GM18526 (cell line): ENCODE measurements around the gene RGS5.

Experiments
- POLR2A ChIP-seq: IDR thresholded peaks from 3 replicates; pipeline ENCODE4 v1.6.1; 2011; ENCODE audit not compliant: insufficient read length; ENCODE audit errors: extremely low read depth

The RGS5 gene

GRCh38 chr1:163130225-163130856 lies 72.4 kb downstream of the RGS5 start:
- TF ChIP-seq POLR2A: no peak

GRCh38 chr1:163128282-163128681 lies 74.4 kb downstream of the RGS5 start:
- TF ChIP-seq POLR2A: no peak

GRCh38 chr1:163124812-163125211 lies 77.9 kb downstream of the RGS5 start:
- TF ChIP-seq POLR2A: no peak

- no peak for TF ChIP-seq POLR2A
Observed at GRCh38 chr1:163120372-163120771, 82.3 kb downstream of the RGS5 start.

- no peak for TF ChIP-seq POLR2A
Observed at GRCh38 chr1:163119707-163120106, 83.0 kb downstream of the RGS5 start.

GRCh38 chr1:163115887-163116286 lies 86.8 kb downstream of the RGS5 start:
- no peak for TF ChIP-seq POLR2A

GRCh38 chr1:163107655-163108054 lies 95.1 kb downstream of the RGS5 start:
- no peak for TF ChIP-seq POLR2A

GRCh38 chr1:163106364-163106987 lies 96.2 kb downstream of the RGS5 start:
- TF ChIP-seq POLR2A: no peak

- no peak for TF ChIP-seq POLR2A
Observed at GRCh38 chr1:163104385-163105099, 98.2 kb downstream of the RGS5 start.

- no peak for TF ChIP-seq POLR2A
Observed at GRCh38 chr1:163102590-163102989, 100.1 kb downstream of the RGS5 start.

- no peak for TF ChIP-seq POLR2A
Observed at GRCh38 chr1:163095213-163095612, 107.5 kb downstream of the RGS5 start.

GRCh38 chr1:163094589-163094988 lies 108.1 kb downstream of the RGS5 start:
- TF ChIP-seq POLR2A: no peak

- no peak for TF ChIP-seq POLR2A
Observed at GRCh38 chr1:163094182-163094581, 108.5 kb downstream of the RGS5 start.

GRCh38 chr1:163093579-163093978 lies 109.1 kb downstream of the RGS5 start:
- TF ChIP-seq POLR2A: no peak

- no peak for TF ChIP-seq POLR2A
Observed at GRCh38 chr1:163093169-163093568, 109.5 kb downstream of the RGS5 start.
